C4-2B (cell line): ENCODE results near the gene CCDC85B.
A peak's percentile ranks its signal among the peaks of the same experiment; 100 is the strongest.

ENCODE experiments used
- H3K27ac ChIP-seq: fragments of 450-650 bp; 2 replicates; pipeline ENCODE4 v1.5.1; 2017
- CTCF ChIP-seq: fragments of 450-650 bp; conservative IDR thresholded peaks from 2 replicates; pipeline ENCODE4 v1.5.1; 2017; ENCODE audit warnings: mild to moderate bottlenecking
- ZFX ChIP-seq: fragments of 450-650 bp; IDR thresholded peaks from 2 replicates; pipeline ENCODE4 v1.6.1; 2017

The CCDC85B gene

GRCh38 chr11:65849771-65850216 is 40.7 kb upstream of the CCDC85B start:
- H3K27ac ChIP-seq: no peak overlapping the region
- TF ChIP-seq CTCF: no peak
- TF ChIP-seq ZFX: no peak

GRCh38 chr11:65850217-65851082 is 40.0 kb upstream of the CCDC85B start:
- TF ChIP-seq CTCF: no peak
- no peak for TF ChIP-seq ZFX

GRCh38 chr11:65851083-65851579 is 39.3 kb upstream of the CCDC85B start:
- peak; percentile 61 for TF ChIP-seq CTCF
- TF ChIP-seq ZFX: no peak
- H3K27ac ChIP-seq: no peak overlapping the region

More at GRCh38 chr11:65850217-65851082, 40.0 kb upstream of the CCDC85B start:
- no peak overlapping the region for H3K27ac ChIP-seq

GRCh38 chr11:65851811-65852507 is 38.5 kb upstream of the CCDC85B start:
- TF ChIP-seq CTCF (no peak), ZFX (no peak)
- H3K27ac ChIP-seq: no peak overlapping the region

GRCh38 chr11:65852508-65853245 is 37.8 kb upstream of the CCDC85B start:
- no peak for TF ChIP-seq CTCF
- TF ChIP-seq ZFX: no peak
- no peak overlapping the region for H3K27ac ChIP-seq

- TF ChIP-seq CTCF (peak; percentile 5; the same call in 1 of the 2 replicates), ZFX (no peak)
- H3K27ac ChIP-seq: no peak overlapping the region
Measured at GRCh38 chr11:65853246-65853979, 37.1 kb upstream of the CCDC85B start.
